A673 (cell line): ENCODE measurements around the gene DSTYK. TPM values are rescaled to one million over a fixed set of nuclear protein-coding genes. Genes with fewer than 3 reads are reported as not detected.

Experiments
- BruUV-seq: library from RNA; stranded (reverse); fragments of 400-500 nt; replicated peaks from 2 replicates; lab custom pipeline; 2021; lab: Mats Ljungman, UMichigan
- CTCF ChIA-PET: fragments of 300-600 bp; sonication (Branson Sonifier 250); formaldehyde crosslinking; loops from one replicate; lab custom pipeline; 2022; ENCODE audit warnings: antibody characterized with exemption; lab: Charles Lee
- POLR2A ChIA-PET: fragments of 300-600 bp; sonication (Branson Sonifier 250); formaldehyde crosslinking; loops from one replicate; lab custom pipeline; 2022; ENCODE audit warnings: antibody characterized with exemption; ENCODE audit not compliant: low non-redundant PET; lab: Charles Lee
- DNase-seq: peaks from one replicate; pipeline ENCODE4 v3.0.0-alpha.2; 2015; ENCODE audit warnings: low spot score
- H3K27ac ChIP-seq: fragments of 200-600 bp; sonication (generic); 2 replicates; pipeline ENCODE4 v1.5.1; 2016; ENCODE audit warnings: mixed run types, low read depth, mild to moderate bottlenecking, mixed read lengths, antibody characterized with exemption, low read length; ENCODE audit not compliant: poor library complexity, severe bottlenecking
- H3K27me3 ChIP-seq: fragments of 200-600 bp; sonication (generic); replicated peaks from 2 replicates; pipeline ENCODE4 v1.6.1; 2017; ENCODE audit warnings: mixed run types, low read depth, mild to moderate bottlenecking, mixed read lengths, antibody characterized with exemption, low read length; ENCODE audit not compliant: insufficient read depth, poor library complexity
- H3K36me3 ChIP-seq: fragments of 200-600 bp; sonication (generic); 2 replicates; pipeline ENCODE4 v1.6.1; 2016; ENCODE audit warnings: mixed run types, mild to moderate bottlenecking, mixed read lengths, antibody characterized with exemption, low read length; ENCODE audit not compliant: insufficient read depth, poor library complexity, severe bottlenecking
- H3K4me1 ChIP-seq: fragments of 200-600 bp; sonication (generic); 2 replicates; pipeline ENCODE4 v1.6.1; 2017; ENCODE audit warnings: mixed run types, mild to moderate bottlenecking, mixed read lengths, antibody characterized with exemption, low read length; ENCODE audit not compliant: insufficient read depth, poor library complexity, severe bottlenecking
- H3K4me3 ChIP-seq: fragments of 200-600 bp; sonication (generic); 2 replicates; pipeline ENCODE4 v1.5.1; 2016; ENCODE audit warnings: low read depth, mixed run types, mild to moderate bottlenecking, mixed read lengths, low read length; ENCODE audit not compliant: poor library complexity, severe bottlenecking
- H3K9me3 ChIP-seq: fragments of 200-600 bp; sonication (generic); 2 replicates; pipeline ENCODE4 v1.6.1; 2016; ENCODE audit warnings: mixed run types, low read depth, mild to moderate bottlenecking, mixed read lengths, antibody characterized with exemption, low read length; ENCODE audit not compliant: poor library complexity, severe bottlenecking
- CTCF ChIP-seq: fragments of 300-800, 200-600 bp; sonication (generic); conservative IDR thresholded peaks from 2 replicates; pipeline ENCODE4 v1.5.1; 2017; ENCODE audit warnings: low read depth, mild to moderate bottlenecking, antibody characterized with exemption, low read length, moderate library complexity, mixed read lengths
- EZH2 ChIP-seq: fragments of 200-600 bp; sonication (generic); IDR thresholded peaks from 2 replicates; pipeline ENCODE4 v1.6.1; 2017; ENCODE audit warnings: borderline replicate concordance, low read depth, mild to moderate bottlenecking, mixed read lengths, antibody characterized with exemption, low read length; ENCODE audit not compliant: poor library complexity, severe bottlenecking
- intact Hi-C: fragments of 100-400 bp; cut with micrococcal nuclease; formaldehyde crosslinking; loops from one replicate; pipeline ENCODE4 v1.10.0; 2022; ENCODE audit not compliant: unreplicated experiment
- total RNA-seq: library from RNA; stranded (reverse); gene quantifications from 2 replicates; pipeline ENCODE4 v1.2.3, GENCODE V29; 2021

The DSTYK gene
- total RNA-seq, 1 experiment from 2014 or later, result 7.1 TPM

- BruUV-seq, result no TSS peak
- Histone ChIP-seq H3K4me3 (no peak overlapping the region), H3K9me3 (no peaks in the 10 kb centered on the region), H3K4me1 (no peaks in the 10 kb centered on the region), H3K36me3 (no peaks in the 10 kb centered on the region), H3K27ac (no peak overlapping the region), H3K27me3 (no peaks in the 10 kb centered on the region)
- ChIA-PET CTCF (no interaction called here), POLR2A (no interaction called here)
- intact Hi-C loops, result no loop called here
- no peak for DNase-seq
- TF ChIP-seq CTCF (no peak), EZH2 (no peak)
Measured at GRCh38 chr1:205188098-205188497, 23.4 kb downstream of the DSTYK start.

GRCh38 chr1:205187420-205187819, 24.1 kb downstream of the DSTYK start:
- ChIA-PET POLR2A (no interaction called here), CTCF (no interaction called here)
- no TSS peak for BruUV-seq
- Histone ChIP-seq H3K4me3 (no peak overlapping the region), H3K4me1 (no peaks in the 10 kb centered on the region), H3K9me3 (no peaks in the 10 kb centered on the region), H3K36me3 (no peaks in the 10 kb centered on the region), H3K27ac (no peak overlapping the region), H3K27me3 (no peaks in the 10 kb centered on the region)
- no peak for DNase-seq
- intact Hi-C loops, result no loop called here
- no peak for TF ChIP-seq CTCF
- TF ChIP-seq EZH2, result no peak

GRCh38 chr1:205186191-205186590, 25.3 kb downstream of the DSTYK start:
- no peaks in the 10 kb centered on the region for H3K27me3 ChIP-seq
- DNase-seq, result no peak
- POLR2A ChIA-PET, result no interaction called here
- BruUV-seq, result no TSS peak
- no peaks in the 10 kb centered on the region for H3K9me3 ChIP-seq
- intact Hi-C loops, result no loop called here
- CTCF ChIA-PET, result no interaction called here
- no peaks in the 10 kb centered on the region for H3K4me1 ChIP-seq
- H3K27ac ChIP-seq, result no peak overlapping the region
- no peaks in the 10 kb centered on the region for H3K36me3 ChIP-seq
- no peak overlapping the region for H3K4me3 ChIP-seq
- TF ChIP-seq CTCF (no peak), EZH2 (no peak)
